Measurements from ENCODE around the gene ENOX1. TPM values are rescaled to one million over a fixed set of nuclear protein-coding genes. Genes with fewer than 3 reads are reported as not detected.

Gene ENOX1
- polyA plus RNA-seq, 1 donor (not counting 4 experiments of a cell fraction or from before 2014, with no cell fraction given): 1.1 TPM

DNA sequence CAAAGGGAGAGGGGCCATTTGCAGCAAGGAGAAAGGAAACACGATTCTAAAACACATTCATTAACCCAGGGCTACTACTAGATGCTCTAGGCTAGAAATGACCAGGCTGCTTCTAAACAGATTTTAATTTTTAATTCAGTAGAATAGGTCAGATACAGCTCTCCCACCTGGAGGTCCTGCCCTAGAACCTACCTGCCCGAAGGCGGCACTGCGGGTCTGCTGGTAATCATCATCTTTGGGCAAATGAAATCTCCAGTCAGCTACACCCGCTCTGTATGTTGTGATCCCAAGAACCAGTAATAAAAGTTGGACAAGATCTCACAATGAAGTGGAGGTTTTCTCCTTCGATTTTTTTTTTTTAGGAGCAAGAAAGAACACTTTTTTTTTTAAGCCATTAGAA is 345.3 kb downstream of the ENOX1 start:
- no peak for FAIRE-seq
- no peak overlapping the region for H3K27ac ChIP-seq (ENCODE audit: control insufficient read depth, insufficient read depth, low read length)

GRCh38 chr13:43434191-43434590 is 352.6 kb downstream of the ENOX1 start:
- H3K4me1 ChIP-seq (ENCODE audit: control insufficient read depth, extremely low read depth, insufficient read depth, low read length): no peaks in the 10 kb centered on the region
- no peak overlapping the region for H3K4me2 ChIP-seq (ENCODE audit: control insufficient read depth, extremely low read depth, insufficient read depth, low read depth, low read length)
- no peak overlapping the region for H3K9ac ChIP-seq (ENCODE audit: control insufficient read depth, extremely low read depth, insufficient read depth, low read length)
- no peak overlapping the region for H3K27ac ChIP-seq (ENCODE audit: control insufficient read depth, insufficient read depth, low read length)
- no peaks in the 10 kb centered on the region for H3K9me3 ChIP-seq (ENCODE audit: control insufficient read depth, low read depth, low read length)
- no peak overlapping the region for H3K4me3 ChIP-seq (ENCODE audit: control insufficient read depth in 2 of 3, extremely low read depth in 1 of 3, insufficient read depth in 2 of 3, low read depth in 1 of 3, low read length in 3 of 3)
- H3K36me3 ChIP-seq (ENCODE audit: control insufficient read depth in 2 of 2, extremely low read depth in 1 of 2, insufficient read depth in 2 of 2, low read length in 2 of 2): no peaks in the 10 kb centered on the region
- FAIRE-seq (no peak), DNase-seq (ENCODE audit: low read depth, low spot score) (no peak)
- no peaks in the 10 kb centered on the region for H3K27me3 ChIP-seq (ENCODE audit: control insufficient read depth, extremely low read depth, insufficient read depth, low read length)
- no peaks in the 10 kb centered on the region for H3K79me2 ChIP-seq (ENCODE audit: control insufficient read depth, insufficient read depth, low read length)
- H2AFZ ChIP-seq (ENCODE audit: control insufficient read depth, low read length): no peak overlapping the region
- no peaks in the 10 kb centered on the region for H3K9me1 ChIP-seq (ENCODE audit: control insufficient read depth, extremely low read depth, insufficient read depth, low read length)
- H4K20me1 ChIP-seq (ENCODE audit: control insufficient read depth, extremely low read depth, insufficient read depth, low read length): no peaks in the 10 kb centered on the region
- TF ChIP-seq, protein P1, sequence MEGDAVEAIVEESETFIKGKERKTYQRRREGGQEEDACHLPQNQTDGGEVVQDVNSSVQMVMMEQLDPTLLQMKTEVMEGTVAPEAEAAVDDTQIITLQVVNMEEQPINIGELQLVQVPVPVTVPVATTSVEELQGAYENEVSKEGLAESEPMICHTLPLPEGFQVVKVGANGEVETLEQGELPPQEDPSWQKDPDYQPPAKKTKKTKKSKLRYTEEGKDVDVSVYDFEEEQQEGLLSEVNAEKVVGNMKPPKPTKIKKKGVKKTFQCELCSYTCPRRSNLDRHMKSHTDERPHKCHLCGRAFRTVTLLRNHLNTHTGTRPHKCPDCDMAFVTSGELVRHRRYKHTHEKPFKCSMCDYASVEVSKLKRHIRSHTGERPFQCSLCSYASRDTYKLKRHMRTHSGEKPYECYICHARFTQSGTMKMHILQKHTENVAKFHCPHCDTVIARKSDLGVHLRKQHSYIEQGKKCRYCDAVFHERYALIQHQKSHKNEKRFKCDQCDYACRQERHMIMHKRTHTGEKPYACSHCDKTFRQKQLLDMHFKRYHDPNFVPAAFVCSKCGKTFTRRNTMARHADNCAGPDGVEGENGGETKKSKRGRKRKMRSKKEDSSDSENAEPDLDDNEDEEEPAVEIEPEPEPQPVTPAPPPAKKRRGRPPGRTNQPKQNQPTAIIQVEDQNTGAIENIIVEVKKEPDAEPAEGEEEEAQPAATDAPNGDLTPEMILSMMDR (optimal IDR thresholded peaks at IDR 0.05 in 1 of 3, IDR thresholded peaks at IDR 0.05 in 1 of 3, conservative IDR thresholded peaks at IDR 0.05 in 1 of 3; ENCODE audit: extremely low read depth in 1 of 3, insufficient read depth in 2 of 3, low read length in 3 of 3): no peak
- TF ChIP-seq EZH2 (IDR thresholded peaks at IDR 0.05; ENCODE audit: low read length): no peak
- dilution Hi-C loops (cut with MboI; ENCODE audit: extremely low pct_ligation_motif_present, low sequenced_read_pairs): no loop called here

More for the DNA sequence above, 345.3 kb downstream of the ENOX1 start:
- Histone ChIP-seq H3K9me1 (ENCODE audit: control insufficient read depth, extremely low read depth, insufficient read depth, low read length) (no peaks in the 10 kb centered on the region), H2AFZ (ENCODE audit: control insufficient read depth, low read length) (no peak overlapping the region), H3K9ac (ENCODE audit: control insufficient read depth, extremely low read depth, insufficient read depth, low read length) (no peak overlapping the region), H4K20me1 (ENCODE audit: control insufficient read depth, extremely low read depth, insufficient read depth, low read length) (no peaks in the 10 kb centered on the region), H3K79me2 (ENCODE audit: control insufficient read depth, insufficient read depth, low read length) (no peaks in the 10 kb centered on the region), H3K4me2 (ENCODE audit: control insufficient read depth, extremely low read depth, insufficient read depth, low read depth, low read length) (no peak overlapping the region), H3K4me3 (ENCODE audit: control insufficient read depth in 2 of 3, extremely low read depth in 1 of 3, insufficient read depth in 2 of 3, low read depth in 1 of 3, low read length in 3 of 3) (no peak overlapping the region), H3K36me3 (ENCODE audit: control insufficient read depth in 2 of 2, extremely low read depth in 1 of 2, insufficient read depth in 2 of 2, low read length in 2 of 2) (no peaks in the 10 kb centered on the region), H3K27me3 (ENCODE audit: control insufficient read depth, extremely low read depth, insufficient read depth, low read length) (no peaks in the 10 kb centered on the region), H3K4me1 (ENCODE audit: control insufficient read depth, extremely low read depth, insufficient read depth, low read length) (no peaks in the 10 kb centered on the region), H3K9me3 (ENCODE audit: control insufficient read depth, low read depth, low read length) (no peaks in the 10 kb centered on the region)
- DNase-seq (ENCODE audit: low read depth, low spot score): no peak
- dilution Hi-C loops (cut with MboI; ENCODE audit: extremely low pct_ligation_motif_present, low sequenced_read_pairs): no loop called here
- TF ChIP-seq EZH2 (IDR thresholded peaks at IDR 0.05; ENCODE audit: low read length): no peak
- TF ChIP-seq, protein P1 (optimal IDR thresholded peaks at IDR 0.05 in 1 of 3, IDR thresholded peaks at IDR 0.05 in 1 of 3, conservative IDR thresholded peaks at IDR 0.05 in 1 of 3; ENCODE audit: extremely low read depth in 1 of 3, insufficient read depth in 2 of 3, low read length in 3 of 3): peak in 1 of 3 experiments; percentile 7

Measured in keratinocyte (primary cell).